ENCODE data around the gene AQP1. TPM values are rescaled to one million over a fixed set of nuclear protein-coding genes. Genes with fewer than 3 reads are reported as not detected.

Gene AQP1
- total RNA-seq, 1 donor from 2014 or later, result 1.4 TPM

DNA sequence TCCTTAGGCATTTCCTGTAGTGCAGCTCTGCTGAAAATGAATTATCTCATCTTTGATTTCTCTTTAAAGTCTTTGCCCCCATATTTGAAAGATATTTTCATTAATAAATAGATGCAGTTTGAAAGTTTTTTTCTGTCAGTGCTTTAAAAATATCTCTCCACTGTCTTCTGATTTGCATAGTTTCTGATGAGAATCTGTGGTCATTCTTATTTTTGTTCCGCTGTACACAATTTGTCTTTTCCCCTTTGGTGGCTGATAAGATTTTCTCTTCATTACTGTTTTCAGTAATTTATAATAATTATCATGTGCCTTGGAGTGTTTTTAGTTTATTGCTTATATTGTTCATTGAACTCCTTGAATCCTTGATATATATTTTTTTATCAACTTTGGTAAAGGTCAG is 45.1 kb downstream of the AQP1 start:
- TF ChIP-seq, protein P1, sequence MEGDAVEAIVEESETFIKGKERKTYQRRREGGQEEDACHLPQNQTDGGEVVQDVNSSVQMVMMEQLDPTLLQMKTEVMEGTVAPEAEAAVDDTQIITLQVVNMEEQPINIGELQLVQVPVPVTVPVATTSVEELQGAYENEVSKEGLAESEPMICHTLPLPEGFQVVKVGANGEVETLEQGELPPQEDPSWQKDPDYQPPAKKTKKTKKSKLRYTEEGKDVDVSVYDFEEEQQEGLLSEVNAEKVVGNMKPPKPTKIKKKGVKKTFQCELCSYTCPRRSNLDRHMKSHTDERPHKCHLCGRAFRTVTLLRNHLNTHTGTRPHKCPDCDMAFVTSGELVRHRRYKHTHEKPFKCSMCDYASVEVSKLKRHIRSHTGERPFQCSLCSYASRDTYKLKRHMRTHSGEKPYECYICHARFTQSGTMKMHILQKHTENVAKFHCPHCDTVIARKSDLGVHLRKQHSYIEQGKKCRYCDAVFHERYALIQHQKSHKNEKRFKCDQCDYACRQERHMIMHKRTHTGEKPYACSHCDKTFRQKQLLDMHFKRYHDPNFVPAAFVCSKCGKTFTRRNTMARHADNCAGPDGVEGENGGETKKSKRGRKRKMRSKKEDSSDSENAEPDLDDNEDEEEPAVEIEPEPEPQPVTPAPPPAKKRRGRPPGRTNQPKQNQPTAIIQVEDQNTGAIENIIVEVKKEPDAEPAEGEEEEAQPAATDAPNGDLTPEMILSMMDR (conservative IDR thresholded peaks at IDR 0.05), result no peak
- H3K9me3 Mint-ChIP-seq, result peaks cover 27% of the 10 kb centered on the region
- peaks cover 8% of the 10 kb centered on the region for H3K27me3 Mint-ChIP-seq (ENCODE audit: low read depth)
- no peaks in the 10 kb centered on the region for H3K4me1 Mint-ChIP-seq
- H3K27ac Mint-ChIP-seq (ENCODE audit: unreplicated experiment), result no peak overlapping the region
- no peak for DNase-seq (ENCODE audit: low read depth, low spot score)
- peaks cover 3% of the 10 kb centered on the region for H3K36me3 Mint-ChIP-seq (ENCODE audit: low read depth)
- H3K4me3 Mint-ChIP-seq, result no peak overlapping the region

DNA sequence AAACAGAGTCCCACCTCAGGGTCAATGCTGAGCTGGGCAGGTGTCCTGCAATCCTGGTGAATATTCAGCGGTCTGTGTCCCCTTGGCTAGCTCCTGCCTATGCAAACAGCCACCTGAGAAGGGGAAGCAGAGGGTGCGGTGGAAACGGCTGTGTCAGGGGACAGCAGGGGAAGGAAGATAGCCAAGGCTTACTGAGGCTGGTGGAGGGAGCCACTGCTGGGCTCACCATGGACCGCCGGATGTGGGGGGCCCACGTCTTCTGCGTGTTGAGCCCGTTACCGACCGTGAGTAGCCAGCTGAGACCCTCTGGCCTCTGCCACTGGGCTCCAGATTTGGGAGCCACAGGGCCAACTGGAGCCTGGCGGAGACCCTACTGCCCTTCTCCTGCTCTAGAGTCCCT is 52.2 kb downstream of the AQP1 start, which contains the start of gene GHRHR:
TSS of gene GHRHR (plus strand) at position 112 of the 400 bp plus-strand sequence. CDS start at position 228, 116 bp downstream.
- Mint-ChIP-seq H3K4me1 (no peaks in the 10 kb centered on the region), H3K27me3 (ENCODE audit: low read depth) (peaks cover 16% of the 10 kb centered on the region), H3K4me3 (no peak within 1 kb of the TSS), H3K9me3 (peaks cover 7% of the 10 kb centered on the region), H3K36me3 (ENCODE audit: low read depth) (no peaks in the 10 kb centered on the region), H3K27ac (ENCODE audit: unreplicated experiment) (no peak within 1 kb of the TSS)
- TF ChIP-seq, protein P1 (conservative IDR thresholded peaks at IDR 0.05), result no peak
- no peak for DNase-seq (ENCODE audit: low read depth, low spot score)

DNA sequence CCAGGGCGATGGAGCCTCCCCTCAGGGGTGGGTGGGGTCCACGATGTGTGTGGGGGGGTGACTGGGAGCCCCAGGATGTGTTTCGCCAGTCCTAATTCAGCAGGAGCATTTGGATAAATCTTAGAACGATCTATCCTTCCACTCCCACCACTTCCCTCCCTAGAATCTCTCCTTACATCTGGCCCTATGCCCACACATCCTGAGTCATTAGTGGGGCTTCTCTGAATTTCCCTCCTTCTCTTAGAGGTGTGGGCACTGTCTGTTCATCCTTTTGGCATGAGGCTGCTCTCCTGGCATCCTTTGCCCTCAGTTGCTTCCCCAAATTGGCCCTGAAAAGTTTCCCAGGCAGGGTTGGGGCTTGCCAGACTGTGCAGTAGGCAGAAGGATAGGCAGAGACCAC is 53.7 kb downstream of the AQP1 start:
- DNase-seq (ENCODE audit: low read depth, low spot score), result no peak
- H3K9me3 Mint-ChIP-seq, result peaks cover 4% of the 10 kb centered on the region
- TF ChIP-seq, protein P1 (conservative IDR thresholded peaks at IDR 0.05), result no peak
- no peaks in the 10 kb centered on the region for H3K4me1 Mint-ChIP-seq
- no peaks in the 10 kb centered on the region for H3K36me3 Mint-ChIP-seq (ENCODE audit: low read depth)
- H3K27ac Mint-ChIP-seq (ENCODE audit: unreplicated experiment), result no peak overlapping the region
- H3K4me3 Mint-ChIP-seq, result no peak overlapping the region
- H3K27me3 Mint-ChIP-seq (ENCODE audit: low read depth), result peaks cover 16% of the 10 kb centered on the region

DNA sequence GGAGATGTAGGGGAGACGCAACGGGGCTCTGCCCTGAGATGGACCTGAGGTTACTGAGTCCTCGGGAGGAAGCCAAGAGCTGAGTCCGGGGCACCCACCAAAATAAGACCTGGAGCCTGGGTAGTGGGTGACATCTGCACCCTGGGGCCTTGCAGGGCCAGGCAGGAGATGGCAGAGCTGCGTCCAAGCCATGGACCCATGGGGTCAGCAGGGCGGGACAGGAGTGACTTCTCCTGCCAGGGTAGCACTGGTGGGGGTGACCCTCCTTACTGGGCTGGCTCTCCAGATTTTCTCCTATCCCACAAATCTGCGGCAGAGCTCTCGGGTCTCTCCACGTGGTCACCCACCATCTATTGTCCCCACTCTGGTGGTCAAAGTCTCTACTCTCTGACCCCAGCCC is 54.2 kb downstream of the AQP1 start:
- Mint-ChIP-seq H3K27ac (ENCODE audit: unreplicated experiment) (no peak overlapping the region), H3K36me3 (ENCODE audit: low read depth) (no peaks in the 10 kb centered on the region), H3K4me1 (no peaks in the 10 kb centered on the region), H3K4me3 (no peak overlapping the region), H3K9me3 (peaks cover 4% of the 10 kb centered on the region), H3K27me3 (ENCODE audit: low read depth) (peaks cover 16% of the 10 kb centered on the region)
- no peak for DNase-seq (ENCODE audit: low read depth, low spot score)
- TF ChIP-seq, protein P1 (conservative IDR thresholded peaks at IDR 0.05), result no peak

DNA sequence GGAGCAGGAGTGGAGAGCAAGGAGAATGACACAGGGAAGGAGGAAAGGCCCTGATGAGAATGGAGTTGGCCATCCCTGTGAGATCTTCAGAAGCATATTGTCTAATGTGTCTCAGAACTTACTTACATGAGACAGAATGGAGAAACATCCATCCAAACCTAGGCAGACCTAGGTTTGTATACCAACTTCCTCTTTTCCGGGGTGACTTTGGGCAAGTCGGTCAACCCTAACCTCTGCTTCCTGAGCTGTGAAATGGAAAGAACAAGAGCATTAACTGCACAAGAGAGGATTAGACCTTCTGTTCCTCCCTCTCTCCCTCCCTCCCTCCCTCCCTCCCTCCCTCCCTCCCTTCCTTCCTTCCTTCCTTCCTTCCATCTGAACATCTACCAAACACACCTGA is 56.6 kb downstream of the AQP1 start:
- H3K27me3 Mint-ChIP-seq (ENCODE audit: low read depth), result peaks cover 21% of the 10 kb centered on the region
- H3K4me3 Mint-ChIP-seq, result no peak overlapping the region
- H3K9me3 Mint-ChIP-seq, result no peaks in the 10 kb centered on the region
- no peak for DNase-seq (ENCODE audit: low read depth, low spot score)
- no peak overlapping the region for H3K27ac Mint-ChIP-seq (ENCODE audit: unreplicated experiment)
- TF ChIP-seq, protein P1 (conservative IDR thresholded peaks at IDR 0.05), result no peak
- no peaks in the 10 kb centered on the region for H3K36me3 Mint-ChIP-seq (ENCODE audit: low read depth)
- H3K4me1 Mint-ChIP-seq, result no peaks in the 10 kb centered on the region

All from neural crest cell (in vitro differentiated cells).